A673 (cell line): Measurements from ENCODE around the gene OSBPL8.

ENCODE experiments used
- CTCF ChIP-seq: fragments of 300-800, 200-600 bp; sonication (generic); conservative IDR thresholded peaks from 2 replicates; pipeline ENCODE4 v1.5.1; 2017; ENCODE audit warnings: low read depth, mild to moderate bottlenecking, antibody characterized with exemption, low read length, moderate library complexity, mixed read lengths
- EZH2 ChIP-seq: fragments of 200-600 bp; sonication (generic); IDR thresholded peaks from 2 replicates; pipeline ENCODE4 v1.6.1; 2017; ENCODE audit warnings: borderline replicate concordance, low read depth, mild to moderate bottlenecking, mixed read lengths, antibody characterized with exemption, low read length; ENCODE audit not compliant: poor library complexity, severe bottlenecking

- TF ChIP-seq CTCF (no peak), EZH2 (no peak)
These were observed 133.4 kb downstream of the OSBPL8 start for GRCh38 chr12:76426160-76426559.
